ENCODE results near the gene OSBPL10. TPM values are rescaled to one million over a fixed set of nuclear protein-coding genes. Genes with fewer than 3 reads are reported as not detected.
A peak's percentile ranks its signal among the peaks of the same experiment; 100 is the strongest.
"Not testable (repeated sequence)": the region's sequence is repeated elsewhere in the genome, so short reads cannot be mapped to it uniquely, and the experiment has no call there.

The OSBPL10 gene
- total RNA-seq, 1 donor from 2014 or later, result 40.6 TPM

- not testable (repeated sequence) for DNase-seq
Measured at GRCh38 chr3:31992995-31993394, 11.9 kb upstream of the OSBPL10 start.

GRCh38 chr3:31988271-31988670 is 7.2 kb upstream of the OSBPL10 start:
- no peak for DNase-seq

GRCh38 chr3:31985831-31986230 is 4.8 kb upstream of the OSBPL10 start:
- DNase-seq, result no peak

GRCh38 chr3:31984321-31984720 is 3.3 kb upstream of the OSBPL10 start:
- no peak for DNase-seq

- DNase-seq, result peak; percentile 62
Measured at GRCh38 chr3:31980530-31981205, 394 bp downstream of the OSBPL10 start.

- DNase-seq, result no peak
Measured at GRCh38 chr3:31979001-31979697, 1.9 kb downstream of the OSBPL10 start.

- no peak for DNase-seq
Measured at GRCh38 chr3:31978553-31978952, 2.5 kb downstream of the OSBPL10 start.

- DNase-seq, result no peak
Measured at GRCh38 chr3:31977736-31978135, 3.3 kb downstream of the OSBPL10 start.

GRCh38 chr3:31976302-31976701 is 4.8 kb downstream of the OSBPL10 start:
- DNase-seq, result no peak

GRCh38 chr3:31974964-31975363 is 6.1 kb downstream of the OSBPL10 start:
- DNase-seq, result peak; percentile 71

- DNase-seq, result peak; percentile 51
Measured at GRCh38 chr3:31974471-31974870, 6.6 kb downstream of the OSBPL10 start.

- DNase-seq, result no peak
Measured at GRCh38 chr3:31973837-31974236, 7.2 kb downstream of the OSBPL10 start.

GRCh38 chr3:31973081-31973480 is 8.0 kb downstream of the OSBPL10 start:
- no peak for DNase-seq

GRCh38 chr3:31971607-31972006 is 9.5 kb downstream of the OSBPL10 start:
- DNase-seq, result no peak

- DNase-seq, result peak; percentile 81
Measured at GRCh38 chr3:31968927-31969418, 12.1 kb downstream of the OSBPL10 start.

- DNase-seq, result peak; percentile 32
Measured at GRCh38 chr3:31968369-31968926, 12.6 kb downstream of the OSBPL10 start.

GRCh38 chr3:31967592-31967991 is 13.5 kb downstream of the OSBPL10 start:
- DNase-seq, result no peak

- no peak for DNase-seq
Measured at GRCh38 chr3:31966978-31967591, 14.0 kb downstream of the OSBPL10 start.

- DNase-seq, result no peak
Measured at GRCh38 chr3:31962801-31963205, 18.3 kb downstream of the OSBPL10 start.

GRCh38 chr3:31960793-31961431 is 20.1 kb downstream of the OSBPL10 start:
- DNase-seq, result no peak

- peak; percentile 64 for DNase-seq
Measured at GRCh38 chr3:31959951-31960792, 20.9 kb downstream of the OSBPL10 start.
